ENCODE results near the gene CCDC9B.

DNA sequence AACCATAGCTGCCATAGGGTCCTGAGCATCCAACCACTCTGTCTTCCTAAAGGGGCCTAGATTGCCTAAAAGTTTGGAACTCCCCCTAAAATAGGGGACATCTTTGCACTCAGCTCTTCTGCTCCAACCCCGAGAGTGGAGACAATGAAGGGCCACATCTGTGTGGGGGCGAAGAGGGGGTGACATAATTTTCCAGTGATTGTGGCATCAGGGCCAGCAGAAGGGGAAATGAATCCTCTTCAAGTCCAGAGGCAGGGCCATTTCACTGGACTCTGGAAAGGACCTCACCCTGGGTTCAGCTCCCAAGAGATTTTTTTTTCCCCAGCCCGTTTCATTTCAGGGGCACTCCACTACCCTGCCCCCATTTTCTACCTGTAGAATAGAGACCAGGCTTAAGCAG, 53.2 kb downstream of the CCDC9B start:
- TF ChIP-seq, protein P1, sequence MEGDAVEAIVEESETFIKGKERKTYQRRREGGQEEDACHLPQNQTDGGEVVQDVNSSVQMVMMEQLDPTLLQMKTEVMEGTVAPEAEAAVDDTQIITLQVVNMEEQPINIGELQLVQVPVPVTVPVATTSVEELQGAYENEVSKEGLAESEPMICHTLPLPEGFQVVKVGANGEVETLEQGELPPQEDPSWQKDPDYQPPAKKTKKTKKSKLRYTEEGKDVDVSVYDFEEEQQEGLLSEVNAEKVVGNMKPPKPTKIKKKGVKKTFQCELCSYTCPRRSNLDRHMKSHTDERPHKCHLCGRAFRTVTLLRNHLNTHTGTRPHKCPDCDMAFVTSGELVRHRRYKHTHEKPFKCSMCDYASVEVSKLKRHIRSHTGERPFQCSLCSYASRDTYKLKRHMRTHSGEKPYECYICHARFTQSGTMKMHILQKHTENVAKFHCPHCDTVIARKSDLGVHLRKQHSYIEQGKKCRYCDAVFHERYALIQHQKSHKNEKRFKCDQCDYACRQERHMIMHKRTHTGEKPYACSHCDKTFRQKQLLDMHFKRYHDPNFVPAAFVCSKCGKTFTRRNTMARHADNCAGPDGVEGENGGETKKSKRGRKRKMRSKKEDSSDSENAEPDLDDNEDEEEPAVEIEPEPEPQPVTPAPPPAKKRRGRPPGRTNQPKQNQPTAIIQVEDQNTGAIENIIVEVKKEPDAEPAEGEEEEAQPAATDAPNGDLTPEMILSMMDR (IDR thresholded peaks at IDR 0.05): no peak
- no peak for TF ChIP-seq POLR2A (IDR thresholded peaks at IDR 0.05)

Measured in uterus (tissue), 2 donors.